OCI-LY7 (cell line): ENCODE data around the gene ANKRD33B. TPM values are rescaled to one million over a fixed set of nuclear protein-coding genes. Genes with fewer than 3 reads are reported as not detected.

Experiments used
- BruUV-seq: library from RNA; stranded (reverse); fragments of 400-500 nt; replicated peaks from 2 replicates; lab custom pipeline; 2021; lab: Mats Ljungman, UMichigan
- CTCF ChIA-PET: fragments of 300-600 bp; sonication (Branson Sonifier 250); formaldehyde crosslinking; loops from one replicate; lab custom pipeline; 2022; ENCODE audit warnings: antibody characterized with exemption; ENCODE audit not compliant: unreplicated experiment; lab: Charles Lee
- POLR2A ChIA-PET: fragments of 300-600 bp; sonication (Branson Sonifier 250); formaldehyde crosslinking; loops from one replicate; lab custom pipeline; 2022; ENCODE audit warnings: antibody characterized with exemption; lab: Charles Lee
- DNase-seq: peaks from one replicate; pipeline ENCODE4 v3.0.0-alpha.2; 2015; ENCODE audit warnings: low spot score
- H2AFZ ChIP-seq: fragments of 200-600 bp; sonication (generic), shearing (Covaris generic); 2 replicates; pipeline ENCODE4 v1.6.1; 2014; ENCODE audit warnings: mild to moderate bottlenecking, antibody characterized with exemption, low read length, moderate library complexity
- H3K27ac ChIP-seq: fragments of 200-600 bp; sonication (generic); 2 replicates; pipeline ENCODE4 v1.5.1; 2014; ENCODE audit warnings: mixed run types, low read depth, mild to moderate bottlenecking, moderate library complexity, low read length, inconsistent platforms; ENCODE audit not compliant: poor library complexity, severe bottlenecking
- H3K36me3 ChIP-seq: fragments of 200-600 bp; sonication (generic); 2 replicates; pipeline ENCODE4 v1.6.1; 2014; ENCODE audit warnings: mild to moderate bottlenecking, antibody characterized with exemption, low read length, moderate library complexity, mixed read lengths; ENCODE audit not compliant: insufficient read depth
- H3K4me1 ChIP-seq: fragments of 200-600 bp; sonication (generic); 2 replicates; pipeline ENCODE4 v1.5.1; 2014; ENCODE audit warnings: mild to moderate bottlenecking, low read length; ENCODE audit not compliant: insufficient read depth, poor library complexity, severe bottlenecking
- H3K4me2 ChIP-seq: fragments of 200-600 bp; sonication (generic); 2 replicates; pipeline ENCODE4 v1.6.1; 2014; ENCODE audit warnings: mild to moderate bottlenecking, low read length
- H3K4me3 ChIP-seq: fragments of 200-600 bp; sonication (generic); 2 replicates; pipeline ENCODE4 v1.5.1; 2014; ENCODE audit warnings: mild to moderate bottlenecking, low read depth, low read length; ENCODE audit not compliant: poor library complexity, severe bottlenecking
- H3K79me2 ChIP-seq: fragments of 200-600 bp; sonication (generic); 2 replicates; pipeline ENCODE4 v1.6.1; 2016; ENCODE audit warnings: low read depth, mild to moderate bottlenecking, low read length, moderate library complexity, mixed read lengths; ENCODE audit not compliant: insufficient read depth
- H3K9me2 ChIP-seq: fragments of 200-600 bp; sonication (generic); 2 replicates; pipeline ENCODE4 v1.6.1; 2016; ENCODE audit warnings: mild to moderate bottlenecking, low read length, mixed read lengths; ENCODE audit not compliant: insufficient read depth
- H3K9me3 ChIP-seq: fragments of 200-600 bp; sonication (generic); 2 replicates; pipeline ENCODE4 v1.6.1; 2014; ENCODE audit warnings: mild to moderate bottlenecking, mixed run types, low read length, mixed read lengths
- H4K20me1 ChIP-seq: fragments of 200-600 bp; sonication (generic); 2 replicates; pipeline ENCODE4 v1.6.1; 2014; ENCODE audit warnings: mild to moderate bottlenecking, antibody characterized with exemption, low read length, moderate library complexity, mixed read lengths; ENCODE audit not compliant: insufficient read depth
- EZH2phosphoT487 ChIP-seq: fragments of 200-600 bp; sonication (generic); IDR thresholded peaks from 2 replicates; pipeline ENCODE4 v1.6.1; 2018; ENCODE audit warnings: low read depth, borderline replicate concordance, mild to moderate bottlenecking, mixed run types, antibody characterized with exemption, low read length, moderate library complexity, mixed read lengths
- intact Hi-C: fragments of 100-400 bp; cut with micrococcal nuclease; formaldehyde crosslinking; loops from one replicate; pipeline ENCODE4 v1.10.0; 2022; ENCODE audit not compliant: unreplicated experiment
- total RNA-seq, 2 experiments: library from RNA; depleted of rRNA in 1 of 2; stranded (reverse); fragments of >200 nt in 1 of 2; shearing (Covaris generic) in 1 of 2; gene quantifications; 2 replicates each; pipeline ENCODE4 v1.2.3, GENCODE V29; 2014 to 2022
- TF ChIP-seq, protein P1 (sequence below): fragments of 200-600 bp; sonication (generic); conservative IDR thresholded peaks from 2 replicates; pipeline ENCODE4 v1.5.1; 2014; ENCODE audit warnings: mild to moderate bottlenecking, antibody characterized with exemption, low read length, moderate library complexity, mixed read lengths

ANKRD33B gene
- total RNA-seq, 2 experiments from 2014 or later, result 5.6 to 11.4 TPM

DNA sequence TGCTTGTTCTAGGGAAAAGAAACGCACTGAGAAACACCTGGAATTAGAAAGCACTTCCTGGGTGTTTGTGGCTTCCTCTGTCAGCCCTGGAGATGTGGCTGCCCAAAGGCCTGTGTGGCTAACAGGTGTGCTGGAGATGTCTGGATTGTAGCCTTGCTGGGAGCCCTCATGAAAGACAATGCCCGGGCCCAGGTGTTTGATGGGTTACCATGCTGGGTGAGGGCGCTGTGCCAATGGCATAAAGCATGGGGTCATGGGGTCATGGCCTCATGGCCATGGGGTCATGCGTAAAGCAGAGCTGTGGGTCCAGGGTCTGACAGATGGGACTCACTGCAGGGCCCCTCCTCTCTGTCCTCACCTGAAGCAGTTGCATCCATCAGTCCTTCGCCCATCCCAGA is 21.6 kb downstream of the ANKRD33B start:
- no peaks in the 10 kb centered on the region for H3K9me2 ChIP-seq
- no peak overlapping the region for H3K4me3 ChIP-seq
- intact Hi-C loops, result no loop called here
- H4K20me1 ChIP-seq, result no peaks in the 10 kb centered on the region
- no peak overlapping the region for H3K27ac ChIP-seq
- no peak overlapping the region for H2AFZ ChIP-seq
- no TSS peak for BruUV-seq
- ChIA-PET POLR2A (interaction anchor here (1.0 to 1.2 kb wide), 2 partner anchors 22 to 23 kb away, joined by 3 read pairs; no protein-coding TSS in a partner anchor), CTCF (no interaction called here)
- peaks cover 17% of the 10 kb centered on the region; the same call in 1 of the 2 replicates for H3K9me3 ChIP-seq
- H3K4me2 ChIP-seq, result peak overlapping the region; percentile 28
- TF ChIP-seq, protein P1, sequence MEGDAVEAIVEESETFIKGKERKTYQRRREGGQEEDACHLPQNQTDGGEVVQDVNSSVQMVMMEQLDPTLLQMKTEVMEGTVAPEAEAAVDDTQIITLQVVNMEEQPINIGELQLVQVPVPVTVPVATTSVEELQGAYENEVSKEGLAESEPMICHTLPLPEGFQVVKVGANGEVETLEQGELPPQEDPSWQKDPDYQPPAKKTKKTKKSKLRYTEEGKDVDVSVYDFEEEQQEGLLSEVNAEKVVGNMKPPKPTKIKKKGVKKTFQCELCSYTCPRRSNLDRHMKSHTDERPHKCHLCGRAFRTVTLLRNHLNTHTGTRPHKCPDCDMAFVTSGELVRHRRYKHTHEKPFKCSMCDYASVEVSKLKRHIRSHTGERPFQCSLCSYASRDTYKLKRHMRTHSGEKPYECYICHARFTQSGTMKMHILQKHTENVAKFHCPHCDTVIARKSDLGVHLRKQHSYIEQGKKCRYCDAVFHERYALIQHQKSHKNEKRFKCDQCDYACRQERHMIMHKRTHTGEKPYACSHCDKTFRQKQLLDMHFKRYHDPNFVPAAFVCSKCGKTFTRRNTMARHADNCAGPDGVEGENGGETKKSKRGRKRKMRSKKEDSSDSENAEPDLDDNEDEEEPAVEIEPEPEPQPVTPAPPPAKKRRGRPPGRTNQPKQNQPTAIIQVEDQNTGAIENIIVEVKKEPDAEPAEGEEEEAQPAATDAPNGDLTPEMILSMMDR, result no peak
- no peak for TF ChIP-seq EZH2phosphoT487
- H3K36me3 ChIP-seq, result no peaks in the 10 kb centered on the region; the same call in 1 of the 2 replicates
- no peak for DNase-seq
- no peaks in the 10 kb centered on the region for H3K79me2 ChIP-seq
- peaks cover 54% of the 10 kb centered on the region for H3K4me1 ChIP-seq

DNA sequence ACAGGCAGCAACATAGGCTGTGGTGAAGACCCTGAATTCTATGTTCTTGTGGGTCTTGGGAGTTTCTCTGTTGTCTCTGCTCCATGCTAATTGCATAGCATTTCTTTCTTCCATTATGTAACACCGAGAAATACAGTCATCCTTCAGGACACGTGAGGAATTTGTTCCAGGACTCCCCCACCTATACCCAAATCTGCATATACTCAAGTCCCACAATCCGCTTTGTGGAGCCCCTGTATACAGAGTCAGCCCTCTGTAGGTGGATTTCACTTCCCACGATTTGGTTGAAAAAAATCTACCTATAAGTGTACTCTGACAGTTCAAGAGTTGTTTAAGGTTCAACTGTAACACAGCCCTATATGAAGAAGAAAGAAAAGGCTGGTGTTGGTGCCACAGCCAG is 22.1 kb downstream of the ANKRD33B start:
- CTCF ChIA-PET, result no interaction called here
- Histone ChIP-seq H3K4me3 (no peak overlapping the region), H3K4me2 (no peak overlapping the region; the same call in 1 of the 2 replicates), H3K36me3 (no peaks in the 10 kb centered on the region; the same call in 1 of the 2 replicates), H3K9me2 (no peaks in the 10 kb centered on the region), H3K9me3 (peaks cover 17% of the 10 kb centered on the region; the same call in 1 of the 2 replicates), H3K4me1 (peaks cover 50% of the 10 kb centered on the region), H4K20me1 (no peaks in the 10 kb centered on the region), H3K79me2 (no peaks in the 10 kb centered on the region), H3K27ac (no peak overlapping the region), H2AFZ (no peak overlapping the region)
- TF ChIP-seq, protein P1, result no peak
- no peak for TF ChIP-seq EZH2phosphoT487
- intact Hi-C loops, result no loop called here
- POLR2A ChIA-PET, result no interaction called here
- BruUV-seq, result no TSS peak
- no peak for DNase-seq

DNA sequence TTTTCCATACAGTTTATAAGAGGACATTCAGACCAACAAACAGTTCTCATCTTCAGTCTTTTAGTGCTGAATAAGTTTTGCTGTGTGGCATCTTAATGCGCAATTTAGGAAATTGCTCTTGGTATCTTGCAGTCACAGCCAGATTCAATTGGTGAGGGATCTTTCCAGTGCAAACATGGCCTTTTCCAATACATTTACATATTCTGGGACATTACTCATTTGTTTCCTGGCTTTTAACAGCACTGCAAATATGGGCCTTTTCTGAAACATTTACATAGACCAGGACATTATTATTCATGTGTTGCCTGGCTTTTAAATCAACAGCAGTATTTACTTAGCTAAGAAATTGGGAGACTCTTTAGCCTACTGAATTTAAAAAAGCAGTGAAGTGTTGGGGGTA is 22.7 kb downstream of the ANKRD33B start:
- Histone ChIP-seq H3K27ac (no peak overlapping the region), H3K9me3 (peaks cover 17% of the 10 kb centered on the region; the same call in 1 of the 2 replicates), H2AFZ (no peak overlapping the region), H3K4me1 (peaks cover 46% of the 10 kb centered on the region), H3K79me2 (peaks cover 4% of the 10 kb centered on the region; the same call in 1 of the 2 replicates), H3K9me2 (no peaks in the 10 kb centered on the region), H4K20me1 (no peaks in the 10 kb centered on the region), H3K36me3 (no peaks in the 10 kb centered on the region; the same call in 1 of the 2 replicates), H3K4me3 (no peak overlapping the region), H3K4me2 (no peak overlapping the region)
- POLR2A ChIA-PET, result no interaction called here
- TF ChIP-seq, protein P1, result no peak
- TF ChIP-seq EZH2phosphoT487, result no peak
- DNase-seq, result no peak
- intact Hi-C loops, result no loop called here
- BruUV-seq, result no TSS peak
- CTCF ChIA-PET, result no interaction called here
